ENCODE measurements around the gene UNC80.

UNC80 gene

DNA sequence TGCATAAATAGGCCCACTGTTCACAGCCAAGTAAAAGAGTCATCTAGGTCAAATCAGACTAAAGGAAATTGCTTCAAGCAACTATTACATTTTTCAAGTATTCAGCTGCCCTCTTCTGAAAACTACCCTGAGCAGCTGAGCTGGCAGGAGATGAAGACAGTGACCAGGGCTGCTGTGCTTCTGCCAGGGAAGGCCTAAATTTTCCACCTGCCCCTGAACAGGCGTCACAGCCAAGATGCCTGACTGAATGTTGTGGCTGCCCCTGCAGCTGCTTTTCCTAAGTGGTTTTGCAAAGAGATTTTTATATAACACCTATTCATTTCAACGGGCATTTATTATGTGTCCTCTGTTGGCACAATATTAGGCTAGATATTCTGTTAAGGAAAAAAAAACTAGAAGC, 134.1 kb downstream of the UNC80 start:
- no peak for FAIRE-seq
- DNase-seq (ENCODE audit: extremely low spot score, insufficient read length, low read depth), result no peak

DNA sequence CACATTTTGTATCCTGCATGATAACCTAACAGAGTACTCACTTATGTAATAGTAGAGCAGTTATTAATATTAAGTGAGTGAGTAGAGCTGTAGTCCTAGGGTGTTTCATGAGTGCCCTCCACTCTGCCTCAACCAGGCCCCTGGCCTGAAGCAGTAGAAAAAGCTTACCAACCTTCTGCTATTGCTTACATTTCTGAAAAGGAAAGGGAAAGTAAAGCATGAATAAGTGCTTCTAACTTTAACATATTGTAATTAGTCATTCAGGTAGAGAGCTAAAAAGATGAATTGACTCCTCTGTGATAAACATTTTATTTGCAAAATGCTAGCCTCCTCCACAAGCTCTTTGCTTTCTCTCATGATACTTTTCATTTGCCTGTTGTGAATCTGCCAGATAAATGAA, 136.1 kb downstream of the UNC80 start:
- no peak for FAIRE-seq
- no peak for DNase-seq (ENCODE audit: extremely low spot score, insufficient read length, low read depth)

DNA sequence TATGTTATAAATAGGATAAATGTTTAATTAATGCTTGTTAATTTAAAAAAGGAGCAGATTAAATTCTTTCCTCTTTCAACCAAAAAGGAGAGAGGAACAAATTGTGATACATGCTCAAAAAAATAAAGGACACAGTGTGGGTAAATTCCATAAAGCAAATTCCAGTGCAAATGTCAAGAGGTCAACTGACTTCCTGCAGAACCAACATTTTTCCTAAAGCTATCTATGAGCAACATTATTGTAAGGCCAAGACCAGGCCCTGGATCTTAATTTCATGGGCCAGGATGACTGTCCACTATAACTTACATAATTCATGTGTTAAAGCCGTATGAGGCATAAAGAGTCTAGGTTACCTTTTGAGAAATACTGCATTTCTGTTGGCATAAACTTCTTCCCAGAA, 136.9 kb downstream of the UNC80 start:
- FAIRE-seq, result no peak
- DNase-seq (ENCODE audit: extremely low spot score, insufficient read length, low read depth), result no peak

DNA sequence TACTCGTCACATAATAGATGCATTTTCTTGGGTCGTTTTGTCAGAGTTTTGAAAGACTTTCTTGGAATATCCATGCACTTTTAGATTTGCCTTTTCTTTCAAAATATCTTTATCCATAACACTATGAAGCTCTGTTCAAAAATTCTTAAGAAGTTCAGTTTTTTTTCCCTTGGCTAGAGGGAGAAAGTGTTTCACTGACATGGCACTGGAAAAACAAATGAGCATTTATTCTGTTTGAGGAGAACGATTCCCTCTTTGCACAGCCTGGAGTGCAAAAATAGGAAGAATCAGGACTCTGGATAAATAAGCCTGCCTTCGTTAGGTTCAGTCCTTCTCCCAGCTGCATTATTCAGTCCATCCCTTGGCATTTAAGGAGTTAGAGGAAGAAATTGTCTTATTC, 139.9 kb downstream of the UNC80 start:
- FAIRE-seq (no peak), DNase-seq (ENCODE audit: extremely low spot score, insufficient read length, low read depth) (no peak)

DNA sequence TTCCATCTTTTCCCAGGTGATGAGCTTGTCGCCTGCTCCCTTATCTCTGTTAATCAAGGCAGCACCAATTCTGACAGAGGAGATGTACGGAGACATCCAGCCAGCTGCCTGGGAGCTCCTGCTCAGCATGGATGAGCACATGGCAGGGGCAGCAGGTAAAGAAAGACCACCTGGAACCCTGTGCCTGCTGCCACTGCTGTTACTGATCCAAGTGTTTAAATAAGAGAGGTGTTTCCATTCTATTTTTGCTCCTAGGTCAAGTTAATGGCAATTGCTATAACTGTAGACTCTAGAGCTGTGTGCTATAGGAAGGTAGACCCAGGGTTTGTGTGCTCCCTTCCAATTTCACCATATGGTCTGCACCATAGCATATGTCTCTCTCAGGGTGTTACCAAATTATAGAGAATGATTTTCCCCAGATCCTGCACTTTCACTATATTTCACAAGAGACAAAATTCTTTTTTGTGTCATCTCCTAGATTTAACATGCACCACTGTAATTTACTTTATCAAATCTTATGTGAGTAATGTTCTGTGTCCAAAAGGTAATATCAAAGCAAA, 142.2 kb downstream of the UNC80 start:
- no peak for FAIRE-seq
- no peak for DNase-seq (ENCODE audit: extremely low spot score, insufficient read length, low read depth)

DNA sequence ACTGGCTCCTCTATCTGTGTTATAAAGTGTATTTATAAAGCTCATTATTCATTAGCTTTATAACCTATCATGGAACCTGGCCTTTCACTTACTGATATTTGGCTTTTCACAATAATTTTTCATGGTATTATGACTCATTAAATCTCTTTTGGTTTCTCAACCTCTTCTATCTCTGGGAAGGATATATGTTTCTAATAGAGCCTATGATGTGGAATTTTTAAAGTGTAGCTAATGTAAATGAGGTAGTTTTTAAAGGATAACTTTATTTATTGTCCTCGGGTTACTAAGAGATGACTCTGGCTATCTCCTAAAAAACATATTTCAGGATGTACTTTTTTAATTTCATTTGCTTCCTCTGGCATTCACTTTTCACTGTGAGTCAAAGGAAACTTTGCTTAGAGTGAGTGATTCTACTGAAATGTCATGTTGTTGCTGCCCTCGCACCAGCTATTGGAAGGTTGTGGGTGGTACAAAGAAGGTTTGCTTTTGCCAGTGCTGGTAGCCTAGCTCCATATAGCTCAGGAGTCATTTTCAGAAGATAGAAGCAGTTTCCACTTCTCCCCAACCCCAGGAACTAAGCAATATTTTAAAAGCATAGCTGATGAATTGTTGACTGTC, 145.6 kb downstream of the UNC80 start:
- DNase-seq (ENCODE audit: extremely low spot score, insufficient read length, low read depth), result no peak
- FAIRE-seq, result no peak

DNA sequence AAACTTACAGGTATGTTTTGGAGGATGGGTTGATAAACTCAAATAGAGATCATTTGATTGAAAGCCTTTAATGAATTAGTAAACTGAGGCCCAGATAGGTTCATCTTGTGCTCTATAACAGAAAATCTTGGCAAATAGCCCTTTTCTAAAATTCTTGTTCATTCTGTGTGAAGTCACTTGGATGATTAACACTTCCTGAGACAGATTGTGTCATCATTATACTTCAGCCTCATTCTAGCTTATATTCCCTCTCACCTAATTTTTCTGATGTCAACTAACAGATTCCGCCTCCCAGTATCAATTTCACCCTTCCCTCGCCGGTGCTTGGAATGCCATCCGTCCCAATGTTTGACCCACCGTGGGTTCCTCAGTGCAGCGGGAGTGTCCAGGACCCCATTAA, 146.6 kb downstream of the UNC80 start:
- no peak for FAIRE-seq
- DNase-seq (ENCODE audit: extremely low spot score, insufficient read length, low read depth), result no peak

DNA sequence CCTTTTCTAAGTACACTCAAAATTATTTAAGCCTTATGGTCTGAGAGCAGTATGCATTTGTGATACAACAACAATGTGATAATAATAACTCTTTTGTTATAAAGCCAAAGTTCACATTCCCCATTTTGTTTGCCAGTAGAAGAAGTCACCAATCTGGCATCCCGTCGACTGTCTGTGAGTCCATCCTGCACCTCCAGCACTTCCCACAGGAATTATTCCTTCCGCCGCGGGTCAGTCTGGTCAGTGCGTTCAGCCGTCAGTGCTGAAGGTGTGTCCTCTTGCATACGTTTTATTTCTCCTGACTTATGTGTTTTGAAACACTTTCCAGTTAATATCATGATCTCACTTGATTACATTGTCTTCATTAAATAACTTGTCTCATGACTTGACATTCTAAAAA, 150.5 kb downstream of the UNC80 start:
- FAIRE-seq, result no peak
- no peak for DNase-seq (ENCODE audit: extremely low spot score, insufficient read length, low read depth)

DNA sequence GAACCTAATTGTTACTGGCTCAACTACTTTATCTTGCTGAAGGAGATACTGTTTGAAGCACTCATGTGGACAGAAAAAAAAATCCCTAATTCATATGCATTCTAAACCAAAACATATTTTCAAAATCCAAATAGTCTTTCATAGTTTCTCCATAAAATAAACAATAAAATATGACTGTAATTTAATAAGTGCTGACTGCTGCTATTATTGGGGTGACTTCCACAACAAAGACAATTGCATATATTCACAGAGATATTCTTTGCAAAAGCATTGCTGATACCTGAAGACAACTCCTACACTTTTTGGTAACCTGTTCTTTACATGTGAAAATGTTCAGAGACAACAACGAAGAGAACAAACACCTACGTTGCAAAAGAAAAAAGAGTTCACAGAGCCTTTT, 157.7 kb downstream of the UNC80 start:
- DNase-seq (ENCODE audit: extremely low spot score, insufficient read length, low read depth) (no peak), FAIRE-seq (no peak)

DNA sequence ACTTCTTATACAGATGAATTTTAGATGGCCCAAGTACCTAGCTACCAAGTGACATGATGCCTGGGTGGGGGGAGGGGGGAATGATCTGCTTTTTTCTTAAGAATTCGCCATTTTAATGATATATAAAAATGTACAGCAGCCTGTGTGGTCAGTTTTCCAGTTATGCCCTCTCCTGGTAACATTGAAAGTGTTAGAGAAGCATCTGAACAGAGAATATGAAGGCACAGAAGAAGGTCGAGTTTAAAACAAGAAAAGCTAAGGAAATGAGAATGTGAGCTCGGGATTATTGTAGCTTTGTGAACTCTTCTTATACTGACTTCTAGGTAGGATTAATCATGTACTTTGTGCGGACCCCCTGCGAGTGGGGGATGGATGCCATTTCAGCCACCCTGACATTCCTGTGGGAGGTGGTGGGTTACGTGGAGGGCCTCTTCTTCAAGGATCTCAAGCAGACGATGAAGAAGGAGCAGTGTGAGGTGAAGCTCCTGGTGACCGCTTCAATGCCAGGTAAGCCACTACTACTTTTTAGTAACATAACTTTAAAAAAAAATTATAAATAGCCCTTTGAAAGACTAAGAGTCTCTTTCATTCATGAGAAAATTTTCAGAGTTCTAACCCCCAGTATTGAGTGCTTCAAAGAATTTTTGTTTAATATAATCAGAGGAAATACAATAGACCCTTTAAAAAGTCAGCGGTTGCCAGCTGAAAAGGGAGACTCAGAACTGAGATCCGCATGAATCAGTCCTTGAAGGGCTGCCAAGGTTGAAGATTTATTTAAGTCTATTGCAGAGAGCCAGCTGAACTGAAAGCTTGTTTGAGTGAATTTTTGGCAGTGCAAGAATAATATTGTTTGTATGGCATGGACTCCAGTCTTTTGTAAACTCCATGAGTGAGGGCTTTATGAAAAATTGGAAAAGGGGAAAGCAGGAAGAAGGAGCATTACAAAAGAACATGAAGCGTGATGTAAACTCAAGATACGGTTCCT, 162.2 kb downstream of the UNC80 start:
- FAIRE-seq, result no peak
- DNase-seq (ENCODE audit: extremely low spot score, insufficient read length, low read depth), result no peak

DNA sequence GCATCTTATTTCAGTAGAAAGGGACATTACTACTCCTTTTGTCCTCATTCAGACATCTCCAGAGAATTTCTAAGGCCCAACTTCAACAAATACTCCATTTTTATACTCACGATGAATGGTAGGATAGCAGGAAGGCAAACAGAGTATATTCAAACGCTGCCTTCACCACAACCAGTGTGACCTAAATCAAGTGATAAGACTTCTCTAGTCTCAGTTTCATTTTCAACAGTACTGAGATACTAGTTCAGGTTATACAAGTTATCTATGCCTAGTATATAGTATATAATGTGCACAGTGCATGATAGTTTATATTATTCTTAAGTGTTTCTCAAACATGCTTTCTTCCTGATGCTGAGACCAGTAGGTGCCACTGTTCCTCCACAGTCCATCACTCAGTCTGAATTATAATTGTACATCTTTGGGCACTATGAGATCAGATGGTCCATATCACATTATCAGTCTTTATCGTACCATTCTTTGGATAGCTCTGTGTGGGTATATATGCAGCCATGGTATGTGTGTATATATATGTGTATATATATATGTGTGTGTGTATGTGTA, 164.6 kb downstream of the UNC80 start:
- FAIRE-seq, result no peak
- DNase-seq (ENCODE audit: extremely low spot score, insufficient read length, low read depth), result no peak

DNA sequence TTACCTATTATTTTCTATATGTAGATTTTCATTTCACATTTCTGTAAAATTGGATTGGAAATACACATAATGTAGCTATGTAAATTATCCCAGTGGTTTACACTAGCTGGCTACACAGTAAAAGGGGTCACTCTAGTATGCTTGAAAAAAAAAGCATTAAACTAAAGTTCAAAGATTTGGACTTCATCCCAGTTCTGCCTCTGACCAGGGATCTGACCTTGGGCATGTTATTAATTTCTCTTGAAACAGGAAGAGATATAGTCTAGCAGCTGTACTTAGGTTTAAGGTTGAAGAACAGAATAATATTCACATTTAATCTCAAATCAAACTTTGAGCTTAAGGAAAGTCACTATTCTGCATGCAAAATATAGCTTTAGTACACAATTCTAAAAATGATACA, 166.3 kb downstream of the UNC80 start:
- DNase-seq (ENCODE audit: extremely low spot score, insufficient read length, low read depth) (no peak), FAIRE-seq (no peak)

DNA sequence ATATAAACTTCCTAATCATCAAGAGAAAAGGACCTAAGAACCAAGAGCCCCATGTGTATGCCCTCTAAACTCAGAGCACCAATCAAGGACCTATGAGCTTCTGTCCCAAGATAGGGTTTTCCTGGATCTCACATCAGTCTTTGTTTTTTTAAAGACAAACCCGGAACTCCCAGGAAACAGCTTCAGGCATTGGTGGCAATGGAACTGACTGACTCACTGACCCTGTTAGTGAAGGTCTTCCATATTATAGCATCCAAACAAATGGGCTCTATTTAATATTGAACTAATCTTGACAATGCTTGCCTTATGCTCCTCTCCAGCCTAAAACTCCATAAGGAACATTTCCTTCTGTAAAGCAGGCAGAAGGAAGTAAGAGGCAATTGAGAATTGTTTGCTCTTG, 167.3 kb downstream of the UNC80 start:
- FAIRE-seq, result no peak
- no peak for DNase-seq (ENCODE audit: extremely low spot score, insufficient read length, low read depth)

DNA sequence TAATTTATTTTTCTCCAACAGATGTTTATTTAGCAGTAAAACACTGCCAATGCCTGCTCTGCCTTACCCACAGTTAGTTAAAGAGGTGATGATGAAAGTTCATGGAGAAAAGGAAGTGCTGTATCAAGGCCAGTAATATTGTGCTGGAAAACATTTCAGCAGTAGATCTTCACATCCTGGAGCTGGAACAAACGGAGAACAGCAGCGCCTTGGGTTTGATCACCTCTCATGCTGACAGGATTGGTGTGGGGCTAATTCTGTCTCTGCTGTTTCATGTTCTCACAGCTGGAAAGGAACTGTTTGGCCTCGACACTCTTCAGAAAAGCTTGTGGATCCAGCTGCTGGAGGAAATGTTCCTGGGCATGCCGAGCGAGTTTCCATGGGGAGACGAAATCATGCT, 169.3 kb downstream of the UNC80 start:
- DNase-seq (ENCODE audit: extremely low spot score, insufficient read length, low read depth) (no peak), FAIRE-seq (no peak)

DNA sequence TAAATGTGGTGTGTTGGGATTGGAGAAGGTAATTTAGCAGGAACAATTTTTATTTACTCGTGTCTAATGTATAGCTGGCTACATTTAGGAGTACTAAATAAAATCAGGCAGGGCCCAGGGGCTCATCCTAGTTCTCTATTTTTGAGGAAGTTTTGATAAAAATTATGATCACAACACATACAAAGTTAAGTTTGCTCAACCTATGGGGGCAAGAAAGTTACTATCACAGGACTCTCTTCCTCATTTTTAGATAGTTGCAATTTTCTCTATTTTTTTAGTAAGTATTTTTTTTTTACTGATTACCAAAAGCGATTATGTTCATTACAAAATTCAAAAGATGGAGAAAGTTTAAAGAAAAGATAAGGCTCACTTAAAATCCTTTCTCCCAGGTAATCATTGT, 170.8 kb downstream of the UNC80 start:
- DNase-seq (ENCODE audit: extremely low spot score, insufficient read length, low read depth) (no peak), FAIRE-seq (no peak)

DNA sequence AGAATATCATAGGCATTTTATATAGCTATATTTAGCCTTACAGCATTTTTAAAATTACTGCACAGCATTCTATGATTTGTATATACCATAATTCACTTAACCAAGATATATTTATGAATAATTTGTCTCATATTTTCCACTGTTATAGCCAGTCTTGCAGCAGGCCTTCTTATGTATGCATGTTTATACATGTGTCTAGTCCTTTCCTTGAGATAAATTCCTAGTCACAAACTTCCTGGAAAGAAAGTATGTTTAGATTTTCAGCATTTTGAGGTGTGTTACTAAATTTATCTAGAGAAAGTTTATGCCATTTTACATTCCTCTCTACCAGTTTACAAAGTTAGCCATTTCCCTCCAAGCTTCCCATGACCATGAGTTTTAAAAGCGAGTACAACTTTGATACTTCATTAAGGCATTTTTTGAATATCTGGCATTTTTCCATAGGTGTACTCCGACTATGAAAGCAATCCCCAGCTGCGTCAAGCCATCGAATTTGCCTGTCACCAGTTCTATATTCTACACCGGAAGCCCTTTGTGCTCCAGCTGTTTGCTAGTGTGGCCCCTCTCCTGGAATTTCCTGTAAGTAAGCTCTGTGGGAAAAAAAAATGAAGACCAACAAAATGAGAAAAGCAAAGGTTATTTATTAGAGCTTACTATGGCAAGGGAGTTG, 171.4 kb downstream of the UNC80 start:
- DNase-seq (ENCODE audit: extremely low spot score, insufficient read length, low read depth) (no peak), FAIRE-seq (no peak)

DNA sequence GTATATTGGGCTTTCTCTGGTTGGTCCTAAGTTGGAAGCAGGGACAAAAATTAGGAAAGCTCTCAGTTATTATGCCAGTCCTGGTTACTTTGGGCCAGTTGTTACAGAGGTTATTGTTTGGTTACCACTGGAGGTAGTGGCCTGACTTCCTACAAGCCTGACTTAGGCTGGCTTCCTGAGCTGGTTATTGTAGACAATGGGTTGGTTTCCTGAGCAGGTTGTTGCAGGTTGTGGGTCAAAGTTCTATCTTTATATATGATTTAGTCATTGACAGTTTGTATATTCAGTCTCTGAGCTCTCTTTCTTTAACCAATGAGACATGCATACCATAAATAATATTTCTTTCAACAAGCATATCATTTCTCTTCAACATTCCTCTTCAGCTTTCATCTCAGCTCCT, 172.1 kb downstream of the UNC80 start:
- no peak for DNase-seq (ENCODE audit: extremely low spot score, insufficient read length, low read depth)
- FAIRE-seq, result no peak

DNA sequence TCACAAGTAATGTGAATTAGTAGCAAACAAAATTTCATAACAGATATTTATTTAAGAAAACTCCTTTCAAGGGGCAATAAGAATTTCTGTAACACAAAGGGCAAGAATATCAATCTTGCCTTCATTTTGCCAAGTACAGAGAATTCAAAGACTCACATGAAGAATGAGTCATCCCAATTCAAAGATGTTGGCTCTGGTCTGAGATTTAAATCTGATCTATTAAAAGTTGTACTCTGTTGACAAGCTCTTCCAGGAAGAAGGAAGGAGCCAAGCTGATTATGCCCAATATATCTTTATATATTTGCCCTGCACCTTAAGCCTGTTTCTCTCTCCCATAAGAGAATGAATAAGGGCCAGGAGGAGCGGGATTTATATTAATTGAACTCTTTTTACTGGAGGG, 174.9 kb downstream of the UNC80 start:
- no peak for FAIRE-seq
- DNase-seq (ENCODE audit: extremely low spot score, insufficient read length, low read depth), result no peak

DNA sequence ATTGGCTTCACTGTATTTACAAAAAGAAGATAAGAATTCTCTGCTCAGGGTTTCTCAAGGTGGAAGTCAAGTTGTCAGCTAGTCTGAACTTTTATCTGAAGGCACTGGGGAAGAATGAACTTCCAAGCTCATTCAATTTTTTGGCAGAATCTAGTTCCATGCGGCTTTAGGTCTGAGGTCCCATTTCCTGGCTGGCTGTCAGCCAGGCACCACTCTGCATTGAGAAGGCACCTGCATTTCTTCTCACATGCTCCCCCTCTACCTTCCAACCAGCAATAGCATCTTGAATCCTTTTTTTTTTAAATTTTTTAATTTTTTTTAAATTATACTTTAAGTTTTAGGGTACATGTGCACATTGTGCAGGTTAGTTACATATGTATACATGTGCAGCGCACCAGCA, 184.6 kb downstream of the UNC80 start:
- FAIRE-seq, result no peak

DNA sequence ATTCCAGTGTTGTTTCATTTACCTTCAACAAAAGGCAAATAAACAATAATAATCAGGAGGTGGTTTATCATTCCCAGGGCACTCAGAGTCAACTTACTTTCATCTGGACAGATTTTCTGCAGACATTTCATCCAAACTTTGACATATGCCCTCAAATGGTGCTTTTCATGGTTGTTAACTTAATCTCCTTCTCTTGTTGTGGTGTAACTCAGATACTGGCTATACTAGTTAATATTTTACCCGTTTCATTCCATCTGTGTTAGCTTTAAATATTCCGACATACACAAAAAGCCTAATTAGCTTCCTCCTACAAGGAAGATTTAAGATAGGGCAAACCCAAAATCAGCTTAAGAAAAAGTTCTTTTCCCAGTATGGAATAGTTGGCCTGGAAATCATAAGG, 186.4 kb downstream of the UNC80 start:
- no peak for DNase-seq (ENCODE audit: extremely low spot score, insufficient read length, low read depth)
- no peak for FAIRE-seq

More for the DNA sequence above, 184.6 kb downstream of the UNC80 start:
- no peak for DNase-seq (ENCODE audit: extremely low spot score, insufficient read length, low read depth)
